HepG2 (cell line): Measurements from ENCODE around the gene WNT2. TPM values are rescaled to one million over a fixed set of nuclear protein-coding genes. Genes with fewer than 3 reads are reported as not detected.

Source experiments
- ATAC-seq: fragments of 200-7000 bp; cut with Tn5 transposase; 3 replicates; pipeline ENCODE4 v1.9.1; 2020; ENCODE audit warnings: mild to moderate bottlenecking, moderate library complexity
- BruUV-seq: library from RNA; stranded (reverse); fragments of 400-500 nt; replicated peaks from 2 replicates; lab custom pipeline; 2021; lab: Mats Ljungman, UMichigan
- CTCF ChIA-PET: fragments of 300-600 bp; formaldehyde crosslinking; extraction: SDS; loops from one replicate; lab custom pipeline; 2021; ENCODE audit warnings: low total read pairs, inconsistent platforms, low intra/inter-chr PET ratio; lab: Yijun Ruan, JAX
- POLR2A ChIA-PET: fragments of 350-600 bp; sonication (Branson Sonifier 250); formaldehyde crosslinking; loops from one replicate; lab custom pipeline; 2020; ENCODE audit warnings: antibody characterized with exemption, inconsistent platforms; lab: Yijun Ruan, JAX
- DNase-seq: peaks from one replicate; pipeline ENCODE4 v3.0.0-alpha.2; 2015; ENCODE audit warnings: low spot score
- FAIRE-seq: peaks from 3 replicates; lab custom pipeline; 2011; peaks lifted over from hg19 to GRCh38; lab: Jason Lieb, UNC
- H2AFZ ChIP-seq: one replicate; pipeline ENCODE4 v1.6.1; 2011; ENCODE audit warnings: low read length, inconsistent platforms
- H3K27ac ChIP-seq: fragments of 300-600 bp; 3 replicates; pipeline ENCODE4 v1.8.0; 2011; ENCODE audit warnings: mixed run types, mild to moderate bottlenecking, mixed read lengths, low read length, inconsistent platforms; ENCODE audit not compliant: insufficient read depth; ENCODE audit errors: extremely low read length
- H3K27me3 ChIP-seq, 2 experiments: fragments of 200-600 bp in 1 of 2; 2 replicates in 1 of 2; 3 replicates in 1 of 2; pipeline versions ENCODE4 v1.6.0 to v1.8.0; 2011; ENCODE audit warnings: low read length in 2 of 2, mild to moderate bottlenecking in 2 of 2, moderate library complexity in 2 of 2, inconsistent platforms in 1 of 2; ENCODE audit not compliant: insufficient read depth in 2 of 2, control insufficient read depth in 1 of 2
- H3K36me3 ChIP-seq, 2 experiments: fragments of 200-600 bp in 1 of 2; replicated peaks in 1 of 2; 2 replicates in 1 of 2; 3 replicates in 1 of 2; pipeline versions ENCODE4 v1.5.1 to v1.8.0; 2011; ENCODE audit warnings: low read length in 2 of 2, inconsistent platforms in 1 of 2; ENCODE audit not compliant: insufficient read depth in 2 of 2, control insufficient read depth in 1 of 2
- H3K4me1 ChIP-seq: 2 replicates; pipeline ENCODE4 v1.5.1; 2012; ENCODE audit warnings: low read length, inconsistent platforms; ENCODE audit not compliant: insufficient read depth
- H3K4me2 ChIP-seq: 2 replicates; pipeline ENCODE4 v1.6.0; 2011; ENCODE audit warnings: low read depth, low read length, inconsistent platforms
- H3K4me3 ChIP-seq, 3 experiments: fragments of 200-600 bp in 1 of 3; sonication (generic), shearing (Covaris generic) in 1 of 3; replicated peaks in 1 of 3; 2 replicates each; pipeline ENCODE4 v1.5.1; 2011 to 2016; ENCODE audit warnings: low read length in 3 of 3, inconsistent platforms in 2 of 3, low read depth in 2 of 3, mild to moderate bottlenecking in 2 of 3, control low read depth in 1 of 3, mixed read lengths in 1 of 3; ENCODE audit not compliant: insufficient read depth in 1 of 3
- H3K79me2 ChIP-seq: one replicate; pipeline ENCODE4 v1.6.1; 2011; ENCODE audit warnings: low read length, inconsistent platforms; ENCODE audit not compliant: insufficient read depth
- H3K9ac ChIP-seq: 2 replicates; pipeline ENCODE4 v1.6.0; 2011; ENCODE audit warnings: mild to moderate bottlenecking, low read depth, low read length, inconsistent platforms; ENCODE audit not compliant: insufficient read depth
- H3K9me3 ChIP-seq: 2 replicates; pipeline ENCODE4 v1.5.1; 2012; ENCODE audit warnings: mild to moderate bottlenecking, low read length
- H4K20me1 ChIP-seq: 2 replicates; pipeline ENCODE4 v1.6.0; 2011; ENCODE audit warnings: inconsistent platforms, mild to moderate bottlenecking, low read length, moderate library complexity; ENCODE audit not compliant: insufficient read depth
- ATF1 ChIP-seq: IDR thresholded peaks from 2 replicates; pipeline ENCODE4 v1.6.1; 2016; ENCODE audit warnings: mild to moderate bottlenecking, control low read depth
- GABPB1 ChIP-seq: IDR thresholded peaks from 2 replicates; pipeline ENCODE4 v1.6.1; 2016; ENCODE audit warnings: mild to moderate bottlenecking, missing genetic modification reagents, moderate library complexity, missing compliant biosample characterization
- HOXD1 ChIP-seq: sonication (generic); formaldehyde crosslinking; IDR thresholded peaks from 2 replicates; pipeline ENCODE4 v1.5.0; 2020; ENCODE audit warnings: missing genetic modification reagents
- PAX8 ChIP-seq: sonication (generic); formaldehyde crosslinking; IDR thresholded peaks from 2 replicates; pipeline ENCODE4 v1.8.0; 2022; ENCODE audit warnings: mild to moderate bottlenecking, missing genetic modification reagents, borderline replicate concordance
- SMARCC2 ChIP-seq: fragments of 450-650 bp; IDR thresholded peaks from 2 replicates; pipeline ENCODE4 v1.6.1; 2017; ENCODE audit warnings: antibody characterized with exemption, mild to moderate bottlenecking
- SRY ChIP-seq: sonication (generic); formaldehyde crosslinking; IDR thresholded peaks from 2 replicates; pipeline ENCODE4 v1.8.0; 2022; ENCODE audit warnings: mild to moderate bottlenecking, missing genetic modification reagents
- ZNF20 ChIP-seq: sonication (generic); formaldehyde crosslinking; IDR thresholded peaks from 2 replicates; pipeline ENCODE4 v1.4.0; 2020; ENCODE audit warnings: mild to moderate bottlenecking, moderate library complexity, missing genetic modification reagents
- WGBS: methylation state at CpG from one replicate; pipeline ENCODE4 v1.1.6; 2017; ENCODE audit warnings: low lambda C conversion rate; 5-methylcytosine and 5-hydroxymethylcytosine counted together
- in situ Hi-C: cut with HindIII; loops from 2 replicates; pipeline ENCODE4 v1.10.0; 2017; ENCODE audit warnings: low pct_unique_long_range_greater_than_20kb; ENCODE audit not compliant: extremely low pct_ligation_motif_present
- intact Hi-C: fragments of 100-400 bp; cut with micrococcal nuclease; formaldehyde crosslinking; loops from one replicate; pipeline ENCODE4 v1.10.0; 2022; ENCODE audit not compliant: unreplicated experiment
- polyA plus RNA-seq, 8 experiments: library from polyadenylated mRNA; depleted of rRNA in 3 of 8; stranded (reverse) in 7 of 8; unstranded in 1 of 8; fragments of >200 nt; fragmentation: Illumina TruSeq in 4 of 8; extraction: Trizol in 4 of 8; gene quantifications; 2 replicates each; pipeline versions ENCODE4 v1.2.1 to v1.2.3, GENCODE V29; 2011 to 2016; ENCODE audit warnings: low read depth in 4 of 8, missing spikeins in 1 of 8, mixed read lengths in 1 of 8; ENCODE audit not compliant: insufficient read depth in 1 of 8
- total RNA-seq, 5 experiments: library from RNA; depleted of rRNA; stranded (reverse); fragments of >200 nt; fragmentation: Illumina TruSeq; extraction: Trizol; gene quantifications; 2 replicates each; pipeline ENCODE4 v1.2.3, GENCODE V29; 2016; ENCODE audit warnings: low read depth in 1 of 5
- TF ChIP-seq, protein P1 (sequence below), 2 experiments: sonication (generic) in 1 of 2; formaldehyde crosslinking in 1 of 2; IDR thresholded peaks; 2 replicates each; pipeline versions ENCODE4 v1.4.0 to v1.6.1; 2018 to 2020; ENCODE audit warnings: missing genetic modification reagents in 2 of 2, borderline replicate concordance in 1 of 2, low read depth in 1 of 2, mild to moderate bottlenecking in 1 of 2, missing biosample characterization in 1 of 2

WNT2 gene
- total and polyA plus RNA-seq, 2 of the 13 experiments (the other 11 are each of a cell fraction or from before 2014, with no cell fraction given) = not detected

DNA sequence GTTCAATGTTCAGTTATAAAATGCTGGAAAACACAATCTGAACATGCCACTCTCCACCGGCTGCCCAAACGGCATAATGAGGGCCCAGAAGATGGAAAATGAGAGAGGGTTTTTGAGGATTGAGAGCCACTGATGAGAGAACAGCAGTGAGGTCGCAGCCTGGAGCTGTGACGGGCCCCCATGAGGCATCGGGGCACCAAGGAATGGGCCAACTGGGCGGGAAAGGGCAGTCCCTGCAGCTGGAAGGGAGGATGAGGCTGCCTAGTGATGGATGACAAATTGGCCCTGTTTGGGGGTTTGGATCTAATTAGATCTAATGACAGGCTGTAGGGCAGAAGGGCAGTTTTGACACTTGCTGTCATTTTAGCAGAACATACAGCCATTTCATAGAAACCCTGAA lies 39.1 kb downstream of the WNT2 start:
- ChIA-PET POLR2A (no interaction called here), CTCF (no interaction called here)
- FAIRE-seq = no peak
- H3K4me3 ChIP-seq = no peak overlapping the region
- in situ Hi-C loops = no loop called here
- ATAC-seq = no peak
- no peaks in the 10 kb centered on the region for H4K20me1 ChIP-seq
- intact Hi-C loops = no loop called here
- H3K79me2 ChIP-seq = no peaks in the 10 kb centered on the region
- WGBS = 16% methylated on average over 6 of the region's 6 CpGs
- no peak for DNase-seq
- no peak for TF ChIP-seq ZNF20 (CRISPR knock-in tag)
- no peak for TF ChIP-seq ATF1 (CRISPR knock-in tag)
- no peak for TF ChIP-seq GABPB1 (CRISPR knock-in tag)
- TF ChIP-seq HOXD1 (CRISPR knock-in tag) = no peak
- TF ChIP-seq, protein P1, sequence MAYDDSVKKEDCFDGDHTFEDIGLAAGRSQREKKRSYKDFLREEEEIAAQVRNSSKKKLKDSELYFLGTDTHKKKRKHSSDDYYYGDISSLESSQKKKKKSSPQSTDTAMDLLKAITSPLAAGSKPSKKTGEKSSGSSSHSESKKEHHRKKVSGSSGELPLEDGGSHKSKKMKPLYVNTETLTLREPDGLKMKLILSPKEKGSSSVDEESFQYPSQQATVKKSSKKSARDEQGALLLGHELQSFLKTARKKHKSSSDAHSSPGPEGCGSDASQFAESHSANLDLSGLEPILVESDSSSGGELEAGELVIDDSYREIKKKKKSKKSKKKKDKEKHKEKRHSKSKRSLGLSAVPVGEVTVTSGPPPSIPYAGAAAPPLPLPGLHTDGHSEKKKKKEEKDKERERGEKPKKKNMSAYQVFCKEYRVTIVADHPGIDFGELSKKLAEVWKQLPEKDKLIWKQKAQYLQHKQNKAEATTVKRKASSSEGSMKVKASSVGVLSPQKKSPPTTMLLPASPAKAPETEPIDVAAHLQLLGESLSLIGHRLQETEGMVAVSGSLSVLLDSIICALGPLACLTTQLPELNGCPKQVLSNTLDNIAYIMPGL (CRISPR knock-in tag; IDR thresholded peaks at IDR 0.05; ENCODE audit: borderline replicate concordance in 1 of 2, low read depth in 1 of 2) = no peak
- H3K9me3 ChIP-seq = no peaks in the 10 kb centered on the region
- no peak overlapping the region for H3K27ac ChIP-seq
- peaks cover 0 to 2% of the 10 kb centered on the region in 2 experiments; a peak in 1 of 5 replicates for H3K27me3 ChIP-seq
- no peak overlapping the region for H3K4me2 ChIP-seq
- H3K9ac ChIP-seq = no peak overlapping the region
- no TSS peak for BruUV-seq
- H2AFZ ChIP-seq = no peak overlapping the region
- H3K4me1 ChIP-seq = no peaks in the 10 kb centered on the region
- H3K36me3 ChIP-seq = no peaks in the 10 kb centered on the region

DNA sequence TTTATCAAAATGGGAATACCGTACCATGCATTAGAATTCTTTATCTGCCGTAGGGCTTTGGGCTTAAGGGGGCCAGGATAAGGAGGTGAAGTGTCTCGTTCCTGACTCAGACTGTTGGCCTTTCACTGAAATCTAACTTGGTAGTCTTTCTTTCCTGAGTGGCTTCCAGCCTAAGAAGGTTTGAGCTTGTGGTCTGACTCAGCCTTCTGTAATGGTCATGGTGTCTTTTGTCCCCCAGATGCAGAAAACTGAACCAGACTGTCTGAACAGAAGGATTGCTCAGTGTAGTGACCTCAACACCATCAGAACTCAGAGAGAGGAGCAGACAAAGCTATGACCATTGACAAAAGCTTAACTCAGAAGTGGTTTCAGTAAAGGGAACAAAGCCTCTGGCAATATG lies 39.5 kb downstream of the WNT2 start:
- H3K4me2 ChIP-seq = no peak overlapping the region
- FAIRE-seq = no peak
- H3K36me3 ChIP-seq = no peaks in the 10 kb centered on the region
- no peak overlapping the region for H3K4me3 ChIP-seq
- no peak for DNase-seq
- no peaks in the 10 kb centered on the region for H3K4me1 ChIP-seq
- BruUV-seq = no TSS peak
- no peak for TF ChIP-seq SRY (CRISPR knock-in tag)
- no peak for TF ChIP-seq PAX8 (CRISPR knock-in tag)
- TF ChIP-seq SMARCC2 = no peak
- in situ Hi-C loops (no loop called here), intact Hi-C loops (no loop called here)
- WGBS = 7% methylated on average over 3 of the region's 3 CpGs
- H3K27ac ChIP-seq = no peak overlapping the region
- no peaks in the 10 kb centered on the region for H3K79me2 ChIP-seq
- H3K9me3 ChIP-seq = no peaks in the 10 kb centered on the region
- H2AFZ ChIP-seq = no peak overlapping the region
- no peak for ATAC-seq
- no peak overlapping the region for H3K9ac ChIP-seq
- CTCF ChIA-PET = no interaction called here
- POLR2A ChIA-PET = no interaction called here
- no peaks in the 10 kb centered on the region for H4K20me1 ChIP-seq
- peaks cover 0 to 2% of the 10 kb centered on the region in 2 experiments; a peak in 1 of 5 replicates for H3K27me3 ChIP-seq
